SJCRH30 (cell line): ENCODE measurements around the gene C9orf78. TPM values are rescaled to one million over a fixed set of nuclear protein-coding genes. Genes with fewer than 3 reads are reported as not detected.

Experiments used
- DNase-seq, 2 experiments: peaks; one replicate each; pipeline ENCODE4 v3.0.0-alpha.2; 2015 to 2020
- H3K27ac ChIP-seq: fragments of 250-450 bp; sonication (Bioruptor Pico); 2 replicates; pipeline ENCODE4 v1.5.1; 2020; ENCODE audit warnings: mild to moderate bottlenecking, moderate library complexity
- H3K27me3 ChIP-seq: fragments of 250-450 bp; sonication (Bioruptor Pico); 2 replicates; pipeline ENCODE4 v1.5.1; 2020; ENCODE audit warnings: mild to moderate bottlenecking, moderate library complexity
- H3K36me3 ChIP-seq: fragments of 250-450 bp; sonication (Bioruptor Pico); 2 replicates; pipeline ENCODE4 v1.5.1; 2020; ENCODE audit warnings: mild to moderate bottlenecking, moderate library complexity
- H3K4me1 ChIP-seq: fragments of 250-450 bp; sonication (Bioruptor Pico); 2 replicates; pipeline ENCODE4 v1.5.1; 2020; ENCODE audit warnings: mild to moderate bottlenecking, moderate library complexity
- H3K4me3 ChIP-seq: fragments of 250-450 bp; sonication (Bioruptor Pico); 2 replicates; pipeline ENCODE4 v1.5.1; 2020; ENCODE audit warnings: mild to moderate bottlenecking, moderate library complexity
- H3K9me3 ChIP-seq: fragments of 250-450 bp; sonication (Bioruptor Pico); replicated peaks from 2 replicates; pipeline ENCODE4 v1.5.1; 2020; ENCODE audit warnings: mild to moderate bottlenecking, moderate library complexity
- total RNA-seq: library from RNA; depleted of rRNA; stranded (reverse); fragments of >200 nt; shearing (Covaris generic); gene quantifications from 2 replicates; pipeline ENCODE4 v1.2.3, GENCODE V29; 2014; rRNA removed

C9orf78 gene, protein sequence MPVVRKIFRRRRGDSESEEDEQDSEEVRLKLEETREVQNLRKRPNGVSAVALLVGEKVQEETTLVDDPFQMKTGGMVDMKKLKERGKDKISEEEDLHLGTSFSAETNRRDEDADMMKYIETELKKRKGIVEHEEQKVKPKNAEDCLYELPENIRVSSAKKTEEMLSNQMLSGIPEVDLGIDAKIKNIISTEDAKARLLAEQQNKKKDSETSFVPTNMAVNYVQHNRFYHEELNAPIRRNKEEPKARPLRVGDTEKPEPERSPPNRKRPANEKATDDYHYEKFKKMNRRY
- total RNA-seq = 74.1 and 76.0 TPM in 2 replicates

DNA sequence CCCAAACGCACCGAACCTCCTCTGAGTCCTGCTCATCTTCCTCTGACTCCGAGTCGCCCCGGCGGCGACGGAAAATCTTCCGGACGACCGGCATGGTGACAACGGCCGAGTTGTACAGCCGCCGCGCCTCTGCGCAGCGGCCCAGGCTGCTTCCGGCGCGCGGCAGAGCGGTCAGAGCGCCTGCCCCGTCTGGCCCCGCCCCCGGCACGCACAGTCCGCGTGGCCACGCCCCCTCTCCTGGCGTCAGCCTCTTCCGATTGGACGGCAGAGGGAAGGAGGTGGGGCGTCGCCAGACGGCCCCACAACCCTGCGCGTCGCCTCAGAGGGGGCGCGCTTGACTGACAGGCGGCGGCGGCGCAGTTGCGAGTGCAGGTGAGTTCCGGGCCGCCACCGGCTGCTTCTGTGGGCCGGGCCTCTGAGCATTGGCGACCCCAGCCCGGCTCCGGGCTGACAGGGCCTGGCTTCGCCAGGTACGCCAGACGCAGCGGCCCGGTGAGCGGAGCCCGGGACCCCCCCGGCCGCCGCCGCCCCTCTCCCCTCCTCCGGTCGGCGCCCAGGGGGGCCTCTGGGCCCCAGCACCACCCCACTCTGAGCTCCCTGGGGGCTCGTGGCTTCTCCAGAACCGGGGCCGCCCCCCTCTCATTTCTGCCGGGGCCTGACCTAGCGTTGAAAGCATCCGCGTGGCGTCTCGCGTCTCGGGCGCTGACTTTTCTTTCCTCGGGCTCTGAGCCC is at the start of gene C9orf78, which contains the start of gene USP20:
TSS of gene C9orf78 (minus strand) at position 148 of the 732 bp plus-strand sequence. CDS start at position 94, 54 bp downstream.
TSS of gene USP20 (plus strand) at position 331 of the 732 bp plus-strand sequence. CDS start 17,098 bp downstream, outside the sequence.
- no peaks in the 10 kb centered on the region for H3K9me3 ChIP-seq
- peak within 1 kb of the TSS; percentile 88 for H3K4me3 ChIP-seq
- H3K27me3 ChIP-seq = no peaks in the 10 kb centered on the region
- peak within 1 kb of the TSS; percentile 30 for H3K27ac ChIP-seq
- H3K4me1 ChIP-seq = peaks cover 6% of the 10 kb centered on the region; the same call in 1 of the 2 replicates
- DNase-seq = peak; percentile 97 to 98
- peaks cover 19% of the 10 kb centered on the region for H3K36me3 ChIP-seq

DNA sequence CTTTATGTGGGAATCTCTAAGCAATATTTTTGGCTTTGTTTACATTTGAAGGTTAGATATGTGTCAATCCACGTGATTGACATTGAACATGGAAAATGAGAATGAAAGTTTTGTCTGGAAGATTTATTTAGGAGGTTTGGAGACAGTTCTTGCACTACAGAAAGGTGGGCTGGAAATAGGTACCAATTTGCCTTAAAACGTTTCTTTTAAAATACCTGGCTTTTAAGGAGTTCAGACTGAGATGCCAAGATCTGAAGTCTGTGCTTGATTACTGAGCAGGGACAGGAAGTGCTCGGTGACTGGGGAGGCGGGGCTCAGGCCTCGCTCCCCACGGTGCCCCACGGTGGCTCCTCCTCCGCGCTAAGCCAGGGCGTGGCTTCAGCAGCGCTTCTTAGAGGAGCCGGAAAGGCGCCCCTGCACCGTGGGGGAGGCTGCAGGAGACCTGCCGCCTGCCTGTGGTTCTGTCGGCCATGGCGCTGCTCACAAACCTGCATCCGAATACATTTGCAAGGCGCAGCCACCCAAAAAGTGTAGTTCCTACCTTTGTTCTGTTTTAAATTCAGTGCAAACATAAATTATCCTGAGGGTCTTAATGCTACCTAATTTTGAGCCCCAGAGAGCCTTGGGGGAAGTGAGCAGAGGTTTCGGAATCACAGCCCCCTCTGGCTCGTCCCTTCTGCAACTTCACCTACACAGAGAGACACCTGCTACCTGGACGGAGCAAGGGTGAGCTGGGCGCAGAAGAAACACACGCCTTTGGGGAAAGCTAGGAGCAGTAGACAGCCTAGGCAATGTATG is 49.3 kb upstream of the C9orf78 start:
- no peaks in the 10 kb centered on the region for H3K9me3 ChIP-seq
- no peak overlapping the region for H3K27ac ChIP-seq
- H3K4me3 ChIP-seq = no peak overlapping the region
- peak; percentile 44 to 54 for DNase-seq
- peaks cover 9% of the 10 kb centered on the region for H3K4me1 ChIP-seq
- no peaks in the 10 kb centered on the region for H3K27me3 ChIP-seq
- no peaks in the 10 kb centered on the region; the same call in 1 of the 2 replicates for H3K36me3 ChIP-seq

DNA sequence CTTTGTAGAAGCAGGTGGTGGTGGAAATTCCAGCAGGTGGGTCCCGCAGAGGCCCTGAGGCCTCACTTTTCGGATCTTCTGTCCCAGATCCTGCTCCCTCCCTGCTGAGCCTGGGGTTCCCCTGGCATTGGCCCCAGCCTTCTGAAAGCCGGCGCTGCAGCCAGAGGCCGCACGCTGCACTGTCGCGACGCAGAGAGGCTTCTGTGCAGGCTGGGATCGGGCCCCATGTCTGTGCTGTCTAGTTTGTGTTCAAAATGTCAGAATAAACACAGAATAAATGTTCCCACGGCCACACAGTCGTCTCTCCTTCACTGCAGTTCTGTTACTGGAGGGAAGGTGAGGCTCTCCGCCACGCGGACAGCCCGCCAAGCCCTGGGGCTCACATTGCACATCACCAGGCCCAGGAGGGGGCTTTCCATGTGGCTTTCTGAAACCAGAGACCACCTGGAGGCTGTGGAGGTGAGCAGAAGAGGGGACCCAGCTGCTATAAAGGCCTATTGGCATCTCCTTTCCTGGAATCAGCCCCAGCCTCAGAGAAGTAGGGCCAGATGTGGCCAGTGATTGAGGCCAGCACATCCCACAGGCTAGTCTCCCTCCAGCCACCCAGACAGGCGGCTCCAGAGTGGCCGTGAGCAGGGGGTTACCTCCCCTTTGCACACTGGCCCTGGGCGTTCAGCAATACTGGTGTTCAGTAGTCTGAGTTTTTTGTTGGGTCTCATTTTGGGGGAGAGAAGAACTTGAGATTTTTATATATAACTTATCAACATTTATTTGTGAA is 46.7 kb upstream of the C9orf78 start:
- peaks cover 9% of the 10 kb centered on the region for H3K4me1 ChIP-seq
- no peaks in the 10 kb centered on the region for H3K27me3 ChIP-seq
- H3K36me3 ChIP-seq = no peaks in the 10 kb centered on the region
- no peaks in the 10 kb centered on the region for H3K9me3 ChIP-seq
- H3K4me3 ChIP-seq = no peak overlapping the region
- no peak overlapping the region for H3K27ac ChIP-seq
- DNase-seq = no peak

DNA sequence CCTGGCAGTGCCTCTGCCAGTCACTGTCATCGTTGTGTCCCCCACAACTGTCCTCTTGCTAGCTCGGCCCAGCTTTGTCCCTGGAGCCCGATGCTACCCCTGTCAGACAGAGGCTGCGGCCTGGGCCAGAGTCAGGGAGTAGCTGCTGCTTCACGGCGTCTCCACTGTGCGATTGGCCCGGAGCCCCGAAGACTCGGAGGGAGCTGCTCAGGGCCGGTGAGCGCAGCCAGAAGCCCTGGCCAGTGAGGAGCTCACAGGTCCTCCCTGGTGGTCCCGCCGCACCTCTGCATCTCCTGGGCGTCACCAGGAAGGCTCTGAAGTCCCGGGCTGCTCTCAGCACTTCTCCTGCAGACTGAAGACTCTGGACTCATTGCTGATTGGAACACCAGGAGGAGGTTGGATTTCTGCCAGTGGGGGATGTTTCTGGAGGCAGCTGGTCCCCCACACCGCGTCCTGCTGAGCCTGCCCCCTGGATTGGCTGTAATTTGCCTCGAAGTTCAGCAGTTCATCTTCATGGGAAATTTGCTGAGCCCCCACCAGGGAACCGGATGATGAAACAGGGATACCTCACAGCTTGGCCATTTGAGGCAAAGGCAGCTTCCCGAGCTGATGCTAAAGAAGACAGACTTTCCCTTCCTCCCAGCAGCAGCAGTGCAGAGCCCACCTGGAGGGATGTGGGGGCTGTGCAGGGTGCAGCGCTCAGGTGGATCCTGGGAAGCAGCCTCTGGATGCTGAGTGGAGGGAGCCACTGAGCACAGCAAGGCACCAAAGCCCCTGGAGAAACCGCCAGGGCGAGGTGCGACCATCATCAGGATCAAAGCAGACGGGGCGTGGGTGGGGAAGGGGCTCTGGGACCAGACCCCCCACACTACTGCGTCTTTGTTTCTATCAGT is 45.8 kb upstream of the C9orf78 start:
- DNase-seq = peak; percentile 73 to 74
- Histone ChIP-seq H3K4me1 (peaks cover 6% of the 10 kb centered on the region; the same call in 1 of the 2 replicates), H3K9me3 (no peaks in the 10 kb centered on the region), H3K36me3 (no peaks in the 10 kb centered on the region), H3K4me3 (no peak overlapping the region), H3K27me3 (no peaks in the 10 kb centered on the region), H3K27ac (no peak overlapping the region)

DNA sequence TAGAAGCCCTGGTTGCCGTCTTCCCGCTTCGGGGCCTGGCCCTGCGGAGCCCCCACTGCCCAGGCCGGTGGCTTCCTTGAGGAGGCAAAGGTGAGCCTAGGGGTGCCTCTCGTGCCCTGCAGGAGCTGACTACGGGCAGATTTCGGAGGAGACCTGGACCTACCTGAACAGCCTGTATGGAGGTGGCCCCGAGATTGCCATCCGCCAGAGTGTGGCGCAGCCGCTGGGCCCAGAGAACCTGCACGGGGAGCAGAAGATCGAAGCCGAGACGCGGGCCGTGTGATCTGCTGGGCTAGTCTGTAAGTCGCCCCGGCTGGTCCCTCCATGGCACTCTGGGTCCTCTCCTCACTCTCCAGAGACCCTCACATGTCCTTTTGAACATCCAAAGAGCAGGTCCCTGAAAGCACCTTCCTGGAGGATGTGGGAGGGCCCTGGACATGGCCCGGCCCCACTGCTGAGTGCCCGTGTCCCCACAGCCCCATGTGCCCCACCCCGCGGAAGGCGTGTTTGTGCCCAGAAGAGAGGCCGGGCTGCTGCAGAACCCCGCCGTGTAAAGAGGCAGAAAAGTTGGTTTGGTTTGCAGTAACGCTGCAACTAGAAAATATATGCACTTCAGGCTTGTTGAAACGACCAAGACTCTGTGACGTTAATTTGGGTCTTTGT is 45.0 kb upstream of the C9orf78 start:
- H3K4me1 ChIP-seq = peaks cover 6% of the 10 kb centered on the region; the same call in 1 of the 2 replicates
- DNase-seq = no peak
- H3K36me3 ChIP-seq = no peaks in the 10 kb centered on the region
- H3K27me3 ChIP-seq = no peaks in the 10 kb centered on the region
- no peak overlapping the region for H3K27ac ChIP-seq
- no peaks in the 10 kb centered on the region for H3K9me3 ChIP-seq
- no peak overlapping the region for H3K4me3 ChIP-seq

DNA sequence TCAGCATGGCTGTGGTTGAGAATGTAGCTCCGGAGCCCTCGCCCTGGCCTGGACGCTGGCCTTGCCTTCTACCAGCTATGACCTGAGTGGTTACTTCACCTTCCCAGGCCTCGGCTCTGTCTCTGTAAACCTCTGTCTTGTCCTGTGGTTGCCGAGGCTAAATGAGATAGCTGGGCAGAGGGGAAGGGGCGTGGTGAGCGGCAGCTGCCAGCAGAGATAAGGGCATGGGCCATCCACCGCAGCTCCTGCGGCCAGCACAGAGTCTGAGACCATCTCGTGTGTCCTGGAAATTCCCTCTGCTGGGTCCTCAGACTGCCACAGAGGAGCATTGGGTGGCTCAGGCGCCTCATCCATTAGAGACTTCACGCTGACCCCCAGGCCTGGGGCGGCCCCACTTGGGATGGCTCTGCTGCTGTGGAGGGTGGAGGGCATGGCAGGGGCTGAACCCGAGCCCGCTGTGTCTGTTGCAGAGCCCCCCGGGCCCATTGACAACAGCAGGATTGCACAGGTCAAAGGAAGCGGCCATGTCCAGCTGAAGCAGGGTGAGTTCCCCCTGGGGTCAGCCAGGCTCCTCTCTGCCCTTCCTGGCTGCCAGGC is 44.1 kb upstream of the C9orf78 start:
- Histone ChIP-seq H3K36me3 (0 out of 2 replicates have a peak, but pooled peaks cover 2% of the 10 kb centered on the region), H3K27me3 (no peaks in the 10 kb centered on the region), H3K9me3 (no peaks in the 10 kb centered on the region), H3K4me1 (peaks cover 6% of the 10 kb centered on the region; the same call in 1 of the 2 replicates), H3K27ac (no peak overlapping the region), H3K4me3 (no peak overlapping the region)
- DNase-seq = no peak

DNA sequence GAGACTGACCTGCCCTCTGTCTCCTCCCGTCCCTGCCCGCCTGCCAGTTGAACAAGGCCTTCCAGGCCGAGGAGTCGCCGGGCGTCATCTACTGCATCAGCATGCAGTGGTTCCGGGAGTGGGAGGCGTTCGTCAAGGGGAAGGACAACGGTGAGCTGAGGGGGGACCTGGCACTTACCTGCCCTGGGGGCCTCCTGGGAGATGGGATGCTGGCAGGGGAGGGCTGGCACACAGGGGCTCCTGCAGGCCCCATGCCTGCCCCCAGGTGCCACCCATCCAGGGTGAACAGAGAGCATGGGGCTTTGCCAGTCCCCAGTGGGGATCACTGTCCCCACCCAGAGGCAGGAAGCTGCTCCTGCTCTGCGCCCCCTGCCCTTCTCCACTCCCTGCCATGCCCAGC is 43.2 kb upstream of the C9orf78 start:
- H3K4me1 ChIP-seq = peaks cover 6% of the 10 kb centered on the region; the same call in 1 of the 2 replicates
- no peak for DNase-seq
- H3K4me3 ChIP-seq = no peak overlapping the region
- 0 out of 2 replicates have a peak, but pooled peaks cover 2% of the 10 kb centered on the region for H3K36me3 ChIP-seq
- H3K9me3 ChIP-seq = no peaks in the 10 kb centered on the region
- no peak overlapping the region for H3K27ac ChIP-seq
- H3K27me3 ChIP-seq = no peaks in the 10 kb centered on the region

DNA sequence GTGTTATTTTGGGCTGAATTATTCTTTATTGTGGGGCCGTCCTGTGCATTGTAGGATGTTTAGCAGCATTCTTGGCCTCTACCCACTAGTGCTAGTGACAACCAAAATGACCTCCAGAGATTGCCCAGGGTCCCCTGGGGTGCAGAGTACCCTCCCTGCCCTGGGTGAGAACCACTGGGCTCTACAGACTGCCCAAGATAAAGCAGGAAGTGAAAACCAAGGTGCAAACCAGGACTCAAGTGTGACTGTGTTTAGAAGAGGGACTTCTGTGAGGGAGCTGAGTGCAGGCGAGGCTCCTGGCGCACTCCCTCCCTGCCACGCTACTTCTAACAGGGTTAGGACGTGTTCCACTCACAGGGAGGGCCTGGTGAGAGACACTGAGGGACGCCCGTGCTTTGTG is 41.7 kb upstream of the C9orf78 start:
- no peaks in the 10 kb centered on the region for H3K9me3 ChIP-seq
- no peak overlapping the region for H3K4me3 ChIP-seq
- H3K27ac ChIP-seq = no peak overlapping the region
- H3K36me3 ChIP-seq = 0 out of 2 replicates have a peak, but pooled peaks cover 2% of the 10 kb centered on the region
- no peaks in the 10 kb centered on the region for H3K27me3 ChIP-seq
- no peak for DNase-seq
- H3K4me1 ChIP-seq = peaks cover 6% of the 10 kb centered on the region; the same call in 1 of the 2 replicates

DNA sequence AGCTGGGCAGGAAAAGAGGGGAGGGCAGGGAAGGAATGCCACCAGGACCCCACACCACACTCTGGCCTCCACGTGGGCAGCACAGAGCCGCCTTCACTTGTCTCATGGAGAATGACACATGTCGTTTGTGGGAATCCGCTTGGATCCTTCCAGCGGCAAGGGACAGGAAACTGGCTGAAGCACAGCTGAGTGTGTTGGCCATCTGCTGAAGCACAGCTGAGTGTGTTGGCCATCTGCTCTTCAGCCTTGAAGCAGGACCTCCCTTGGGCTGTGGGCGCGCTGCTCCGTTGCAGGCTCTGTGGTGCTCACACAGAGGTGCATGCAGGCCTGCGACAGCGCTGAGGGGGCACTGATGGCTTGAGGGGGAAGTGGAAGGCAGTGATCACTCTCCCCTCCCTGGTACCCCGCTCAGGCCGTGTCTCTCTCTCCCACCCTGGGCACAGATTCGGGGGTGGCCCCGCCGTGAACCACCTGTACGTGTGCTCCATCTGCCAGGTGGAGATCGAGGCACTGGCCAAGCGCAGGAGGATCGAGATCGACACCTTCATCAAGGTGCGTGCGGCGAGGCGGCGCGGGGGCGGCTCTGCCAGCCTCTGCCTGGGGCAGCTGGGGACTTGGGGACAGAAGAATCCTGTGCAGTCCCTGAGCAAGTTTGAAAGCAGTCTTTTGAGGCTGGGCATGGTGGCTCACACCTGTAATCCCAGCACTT is 40.8 kb upstream of the C9orf78 start:
- DNase-seq = peak in 1 of 2 experiments; percentile 33
- H3K27ac ChIP-seq = no peak overlapping the region
- no peaks in the 10 kb centered on the region for H3K27me3 ChIP-seq
- peaks cover 1% of the 10 kb centered on the region; the same call in 1 of the 2 replicates for H3K4me1 ChIP-seq
- 0 out of 2 replicates have a peak, but pooled peaks cover 2% of the 10 kb centered on the region for H3K36me3 ChIP-seq
- H3K4me3 ChIP-seq = no peak overlapping the region
- no peaks in the 10 kb centered on the region for H3K9me3 ChIP-seq

DNA sequence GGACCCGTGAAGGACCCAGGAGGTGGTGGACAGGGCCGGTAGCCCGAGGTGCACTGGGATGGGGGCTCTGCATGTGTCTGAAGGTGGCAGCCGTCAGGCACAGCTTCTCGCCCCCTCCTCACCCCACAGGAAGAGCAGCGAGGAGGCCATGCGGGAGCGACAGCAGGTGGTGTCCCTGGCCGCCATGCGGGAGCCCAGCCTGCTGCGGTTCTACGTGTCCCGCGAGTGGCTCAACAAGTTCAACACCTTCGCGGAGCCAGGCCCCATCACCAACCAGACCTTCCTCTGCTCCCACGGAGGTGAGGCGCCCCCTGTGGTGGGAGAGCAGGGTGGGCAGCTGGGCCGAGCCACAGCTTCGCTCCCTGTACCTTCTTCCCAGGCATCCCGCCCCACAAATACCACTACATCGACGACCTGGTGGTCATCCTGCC is 40.1 kb upstream of the C9orf78 start:
- Histone ChIP-seq H3K4me1 (no peaks in the 10 kb centered on the region), H3K36me3 (0 out of 2 replicates have a peak, but pooled peaks cover 2% of the 10 kb centered on the region), H3K27me3 (no peaks in the 10 kb centered on the region), H3K4me3 (no peak overlapping the region), H3K9me3 (no peaks in the 10 kb centered on the region), H3K27ac (no peak overlapping the region)
- no peak for DNase-seq

DNA sequence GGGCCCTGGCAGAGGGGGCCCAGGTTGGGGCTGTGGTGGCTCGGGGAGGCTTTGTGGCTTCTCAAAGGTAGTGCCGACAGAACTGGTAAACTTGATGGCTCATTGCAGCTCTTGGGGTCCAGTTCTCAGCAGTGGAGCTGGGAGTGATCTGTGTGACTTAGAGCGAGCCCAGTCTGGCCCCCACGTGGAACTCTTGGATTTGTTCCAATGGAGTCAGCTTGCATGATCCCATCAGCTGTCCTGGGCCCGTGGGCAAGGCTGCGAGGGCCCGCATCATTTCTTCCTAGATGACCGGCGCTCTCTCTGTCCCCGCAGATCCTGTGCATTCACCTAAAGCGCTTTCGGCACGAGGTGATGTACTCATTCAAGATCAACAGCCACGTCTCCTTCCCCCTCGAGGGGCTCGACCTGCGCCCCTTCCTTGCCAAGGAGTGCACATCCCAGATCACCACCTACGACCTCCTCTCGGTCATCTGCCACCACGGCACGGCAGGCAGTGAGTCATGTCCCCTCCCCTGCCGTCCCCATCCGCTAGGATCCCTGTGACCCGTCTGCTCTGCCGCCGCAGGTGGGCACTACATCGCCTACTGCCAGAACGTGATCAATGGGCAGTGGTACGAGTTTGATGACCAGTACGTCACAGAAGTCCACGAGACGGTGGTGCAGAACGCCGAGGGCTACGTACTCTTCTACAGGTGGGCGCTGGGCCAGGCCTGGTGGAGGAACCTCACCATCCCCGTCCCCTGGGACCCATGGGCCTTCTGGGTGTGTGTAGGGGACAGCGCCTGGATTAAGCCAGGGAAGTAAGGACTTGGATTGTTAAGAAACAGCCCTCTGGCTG is 39.4 kb upstream of the C9orf78 start:
- Histone ChIP-seq H3K27ac (no peak overlapping the region), H3K4me3 (no peak overlapping the region), H3K27me3 (no peaks in the 10 kb centered on the region), H3K4me1 (no peaks in the 10 kb centered on the region), H3K9me3 (no peaks in the 10 kb centered on the region), H3K36me3 (0 out of 2 replicates have a peak, but pooled peaks cover 2% of the 10 kb centered on the region)
- DNase-seq = no peak
